CD4-positive, alpha-beta T cell treated with Interleukin-6 for 4 hours (primary cell): Measurements from ENCODE around the gene SYMPK.
"Not testable (repeated sequence)": the region's sequence is repeated elsewhere in the genome, so short reads cannot be mapped to it uniquely, and the experiment has no call there.

Source experiments
- DNase-seq: peaks from one replicate; pipeline ENCODE4 v3.0.0-alpha.2; 2020; ENCODE audit warnings: mixed read lengths

The SYMPK gene

DNA sequence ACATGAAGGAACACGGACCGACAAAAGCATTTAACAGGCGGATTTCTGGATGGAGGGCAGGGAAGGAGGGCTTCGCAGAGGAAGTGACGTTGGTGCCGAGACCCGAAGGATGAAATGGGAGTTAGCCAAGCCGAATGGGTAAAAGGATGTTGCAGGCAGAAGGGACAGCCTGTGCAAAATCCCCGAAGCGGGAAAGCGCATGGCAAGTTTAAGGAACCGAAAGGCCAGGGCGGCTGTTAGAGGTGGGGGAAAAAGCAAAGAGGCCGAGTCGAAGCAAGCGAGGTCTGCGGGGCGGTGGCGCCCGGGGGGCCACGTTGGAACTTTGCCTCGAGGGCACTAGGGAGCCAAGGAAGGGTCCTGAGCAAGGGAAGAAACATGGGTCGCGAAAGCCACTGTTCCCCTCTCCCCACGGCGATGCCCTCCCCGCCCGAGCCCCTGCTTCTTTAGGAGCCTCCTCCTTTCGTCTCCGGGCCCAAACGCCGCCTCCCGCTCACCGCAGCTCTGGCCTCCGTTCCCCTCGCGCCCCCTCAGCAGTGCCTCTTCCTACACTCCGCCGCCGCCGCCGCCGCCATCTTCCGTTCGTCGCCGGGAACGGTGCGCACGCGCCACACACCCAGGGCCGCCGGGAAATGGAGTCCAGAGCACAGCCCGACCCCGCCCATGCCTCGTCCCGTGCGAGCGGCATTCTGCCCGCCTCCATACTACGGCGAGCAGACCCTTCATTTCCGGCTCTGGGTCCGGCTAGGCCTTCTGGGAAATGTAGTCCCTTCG is at the start of gene SYMPK:
Gene SYMPK, minus strand, starts transcription at position 584 of the 771 bp plus-strand sequence. CDS start 8,652 bp downstream, outside the sequence.
- peak; percentile 99 for DNase-seq

DNA sequence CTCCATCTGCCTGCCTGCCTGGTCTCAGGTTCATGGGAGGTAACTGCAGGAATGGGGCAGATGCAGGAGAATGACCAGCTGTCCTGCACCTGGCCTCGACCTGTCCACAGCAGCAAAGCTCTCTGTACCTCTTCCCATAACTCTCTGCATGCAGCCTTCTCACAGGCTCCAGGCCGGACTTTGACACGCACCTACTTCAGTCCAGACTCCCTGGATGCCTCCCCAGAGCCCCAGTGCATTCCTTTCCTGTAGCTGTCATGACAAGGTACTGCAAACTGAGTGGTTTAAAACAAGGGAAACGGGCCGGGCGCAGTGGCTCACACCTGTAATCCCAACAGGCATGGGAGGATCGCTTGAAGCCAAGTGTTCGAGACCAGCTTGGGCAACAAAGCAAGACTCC is 48.3 kb upstream of the SYMPK start:
- DNase-seq = no peak

DNA sequence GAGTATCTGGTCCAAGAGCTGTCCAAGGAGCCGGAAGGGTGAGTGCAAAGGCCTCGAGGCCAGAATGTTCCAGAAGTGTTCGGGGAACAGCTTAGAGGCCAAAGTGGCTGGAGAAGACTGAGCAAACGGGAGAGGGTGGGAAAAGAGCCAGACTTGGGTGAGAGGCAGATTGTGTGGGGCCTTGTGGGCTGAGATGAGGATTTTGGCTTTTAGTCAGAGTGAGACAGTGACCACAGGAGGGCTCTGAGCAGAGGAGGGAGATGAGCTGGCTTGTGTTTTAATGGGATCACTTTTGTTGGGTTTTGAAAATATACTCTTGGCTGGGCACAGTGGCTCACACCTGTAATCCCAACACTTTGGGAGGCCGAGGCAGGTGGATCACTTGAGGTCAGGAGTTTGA is 46.0 kb upstream of the SYMPK start:
- DNase-seq = no peak

DNA sequence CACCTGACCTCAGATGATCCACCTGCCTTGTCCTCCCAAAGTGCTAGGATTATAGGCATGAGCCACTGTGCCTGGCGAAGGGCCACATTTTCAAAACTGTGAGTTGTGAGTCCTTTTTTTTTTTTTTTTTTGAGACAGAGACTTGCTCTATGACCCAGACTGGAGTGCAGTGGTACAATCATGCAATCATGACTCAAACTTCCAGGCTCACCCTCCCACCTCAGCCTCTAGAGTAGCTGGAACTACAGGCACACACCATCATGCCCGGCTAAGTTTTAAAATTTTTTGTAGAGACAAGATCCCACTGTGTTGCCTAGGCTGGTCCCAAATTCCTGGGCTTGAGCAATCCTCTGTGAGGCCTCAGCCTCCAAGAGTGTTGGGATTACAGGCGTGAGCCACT is 43.3 kb upstream of the SYMPK start:
- DNase-seq = no peak

DNA sequence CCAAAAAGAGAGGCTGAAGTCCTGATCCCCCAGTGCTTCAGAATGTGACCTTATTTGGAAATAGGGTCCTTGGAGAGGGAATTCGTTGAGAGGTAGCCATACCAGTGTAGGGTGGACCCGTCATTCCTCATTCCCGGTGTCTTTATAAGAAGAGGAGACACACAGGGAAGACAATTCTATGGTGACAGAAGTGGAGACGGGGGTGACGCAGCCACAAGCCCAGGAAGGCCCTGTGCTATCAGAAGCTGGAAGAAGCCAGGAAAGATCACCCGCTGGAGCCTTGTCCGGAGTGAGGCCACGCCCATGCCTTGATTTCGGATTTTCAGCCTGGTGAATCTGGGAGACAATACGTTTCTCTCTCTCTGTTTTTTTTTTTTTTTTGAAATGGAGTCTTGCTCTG is 42.1 kb upstream of the SYMPK start:
- DNase-seq = no peak

DNA sequence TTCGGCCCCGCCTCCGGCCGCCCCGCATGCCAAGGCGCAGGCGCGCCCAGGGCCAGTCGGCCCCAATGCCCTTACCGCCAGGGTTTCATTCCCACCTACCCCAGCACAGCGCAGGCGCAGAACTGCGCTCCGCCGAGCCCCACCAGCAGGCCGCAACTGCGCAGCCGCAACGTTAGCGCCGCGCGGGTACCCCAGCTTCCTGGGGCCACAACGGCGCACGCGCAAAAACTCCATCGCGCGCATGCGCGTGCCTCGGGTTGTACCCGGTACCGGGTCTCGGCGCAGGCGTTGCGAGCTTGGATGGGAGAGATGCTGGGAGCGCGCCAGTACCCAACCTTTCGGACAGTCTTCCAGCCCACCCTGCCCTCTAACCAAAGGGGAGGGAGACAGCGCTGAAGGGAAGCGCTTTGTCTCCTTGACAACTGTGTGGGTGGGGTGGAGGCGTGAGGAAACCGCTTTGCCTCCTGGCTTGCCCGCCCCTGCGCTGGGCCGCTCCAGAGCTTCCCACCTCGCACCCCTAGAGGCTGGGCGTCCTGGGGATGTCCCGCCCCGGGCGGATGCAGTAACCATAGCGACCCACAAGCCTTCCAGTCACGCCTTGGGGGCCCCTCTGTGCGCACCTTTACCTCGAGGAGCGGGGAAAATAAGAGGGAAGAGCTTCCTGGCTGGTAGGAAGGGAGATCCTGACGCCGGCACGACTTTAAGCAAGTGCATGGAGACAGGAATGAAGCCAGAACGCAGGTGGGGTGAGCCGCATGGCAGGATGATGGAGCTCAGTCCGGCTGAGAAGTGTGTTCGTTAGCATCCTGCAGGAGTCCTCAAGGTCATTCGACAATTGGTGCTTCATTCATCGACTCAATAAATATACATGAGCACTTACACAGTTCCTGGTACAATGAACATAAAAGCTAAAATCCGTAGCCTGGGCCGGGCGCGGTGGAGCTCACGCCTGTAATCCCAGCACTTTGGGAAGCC is 40.0 kb upstream of the SYMPK start:
- DNase-seq = peak; percentile 99

DNA sequence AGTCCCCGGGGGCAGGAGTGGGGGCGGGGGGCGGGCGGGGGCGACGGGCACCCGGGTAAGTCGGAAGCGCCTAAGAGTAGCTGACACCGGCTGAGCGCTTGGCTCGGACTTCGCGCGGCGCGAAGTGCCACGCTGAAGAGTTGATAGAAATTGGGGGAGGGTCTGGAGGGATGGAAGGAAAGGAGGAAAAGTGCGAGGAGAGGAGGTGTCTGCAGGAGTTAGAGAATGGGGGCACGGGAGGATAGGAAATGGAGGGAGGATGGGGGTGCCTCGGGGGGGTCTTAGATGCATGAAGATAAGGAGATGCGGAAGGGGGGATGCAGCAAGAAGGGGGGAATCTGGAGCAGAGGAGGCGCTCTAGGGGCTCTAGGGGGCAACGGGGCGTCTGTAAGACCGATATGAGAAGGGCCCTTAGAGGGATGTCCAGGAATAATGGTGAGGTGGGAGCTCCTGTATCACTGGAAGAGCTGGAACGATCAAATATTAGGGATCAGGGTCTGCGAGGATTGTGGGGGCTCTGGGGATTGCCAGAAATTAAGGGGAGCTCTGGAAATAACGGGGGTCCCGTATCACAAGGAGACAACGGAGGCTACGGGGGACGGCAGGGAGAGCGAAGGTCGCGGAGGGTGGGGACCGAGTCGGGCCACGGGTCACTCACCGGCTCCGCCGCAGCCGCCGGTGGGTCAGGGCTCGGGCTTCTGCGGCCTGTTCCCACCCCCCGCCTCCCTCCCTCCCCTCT is 39.1 kb upstream of the SYMPK start, which contains the start of gene MYPOP:
Gene MYPOP, minus strand, starts transcription at position 702 of the 739 bp plus-strand sequence. CDS start 840 bp downstream, outside the sequence.
- no peak for DNase-seq

DNA sequence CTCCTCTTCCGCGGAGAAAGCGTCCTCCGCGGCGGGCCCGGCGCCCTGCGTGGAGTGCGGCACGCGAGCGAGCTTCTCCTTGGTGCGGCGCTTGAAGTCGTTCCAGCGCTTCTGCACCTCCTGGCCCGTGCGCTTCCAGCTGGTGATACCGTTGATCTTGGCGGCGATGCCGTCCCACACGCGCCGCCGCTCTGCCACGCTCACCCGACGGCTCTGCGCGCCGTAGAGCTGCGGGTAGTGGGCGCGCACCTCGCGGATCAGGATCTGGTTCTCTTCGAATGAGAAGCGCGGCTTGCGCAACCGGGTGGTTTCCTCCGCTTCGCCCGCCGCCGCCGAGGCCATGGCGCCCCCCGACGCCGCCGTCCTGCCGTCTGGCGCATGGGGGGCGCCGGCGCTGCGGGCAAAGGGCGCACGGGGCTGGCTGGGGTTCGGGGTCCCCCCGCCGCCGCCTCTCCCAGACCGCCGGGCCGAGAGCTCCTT is 38.5 kb upstream of the SYMPK start:
- DNase-seq = peak; percentile 31

DNA sequence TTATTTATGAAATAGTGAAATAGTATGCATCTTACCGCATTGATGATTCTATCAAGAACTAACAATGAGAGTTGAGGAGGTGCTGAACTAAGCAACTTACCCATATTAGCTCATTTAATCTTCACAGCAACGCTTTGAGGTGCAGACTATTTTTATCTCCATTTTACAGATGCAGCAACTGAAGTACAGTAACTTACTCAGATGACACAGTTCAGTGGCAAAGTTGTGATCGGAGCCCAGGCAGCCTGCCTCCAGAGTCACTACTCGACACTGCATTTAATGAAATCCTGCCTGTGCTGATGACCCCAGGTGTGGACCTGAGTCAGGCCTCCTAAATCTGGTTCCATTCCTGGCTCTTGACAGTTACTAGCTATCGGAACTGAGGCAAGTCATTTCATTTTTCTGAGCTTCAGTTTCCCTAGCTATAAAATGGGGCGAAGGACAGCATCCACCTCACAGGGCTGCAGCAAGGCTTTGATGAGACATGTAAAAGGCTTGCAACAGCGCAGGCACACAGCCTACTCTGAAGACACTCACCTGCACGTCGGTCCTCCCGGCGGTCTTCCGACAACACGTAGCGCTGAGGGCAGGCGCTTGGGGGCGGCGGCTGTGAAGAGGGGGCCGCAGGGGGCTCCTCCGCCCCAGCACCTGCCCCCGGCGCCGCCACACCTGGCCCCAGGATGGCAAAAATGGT is 37.9 kb upstream of the SYMPK start:
- no peak for DNase-seq

DNA sequence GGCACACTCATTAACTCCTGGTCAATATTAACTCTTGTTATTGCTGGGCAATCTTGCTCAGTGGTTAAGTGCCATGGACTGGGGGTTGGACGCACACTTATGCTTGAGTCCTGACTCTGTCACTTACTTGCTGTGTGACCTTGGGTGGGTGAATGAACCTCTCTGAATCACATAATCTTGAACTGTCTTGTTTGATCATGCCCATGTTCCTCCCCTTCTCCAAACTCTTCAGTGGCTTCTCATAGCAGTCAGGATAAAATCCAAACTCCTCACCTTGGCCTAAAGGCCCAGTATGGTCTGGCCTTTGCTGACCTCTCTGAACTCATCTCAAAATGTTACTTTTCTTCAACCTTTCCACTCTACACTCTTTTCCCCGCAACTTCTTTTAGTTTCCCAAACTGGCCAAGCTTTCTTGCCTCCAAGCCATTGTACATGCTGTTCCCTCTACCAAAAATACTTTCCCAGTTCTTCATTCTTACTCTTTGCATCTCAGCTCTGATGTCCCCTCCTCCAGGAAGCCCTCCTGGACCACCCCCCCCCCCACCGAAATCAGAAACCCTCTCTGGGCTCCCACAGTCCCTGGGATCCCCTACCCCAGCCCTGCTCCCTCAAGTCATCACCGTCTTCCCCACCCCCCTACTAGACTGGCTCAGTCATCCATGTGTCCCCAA is 37.1 kb upstream of the SYMPK start:
- DNase-seq = no peak

DNA sequence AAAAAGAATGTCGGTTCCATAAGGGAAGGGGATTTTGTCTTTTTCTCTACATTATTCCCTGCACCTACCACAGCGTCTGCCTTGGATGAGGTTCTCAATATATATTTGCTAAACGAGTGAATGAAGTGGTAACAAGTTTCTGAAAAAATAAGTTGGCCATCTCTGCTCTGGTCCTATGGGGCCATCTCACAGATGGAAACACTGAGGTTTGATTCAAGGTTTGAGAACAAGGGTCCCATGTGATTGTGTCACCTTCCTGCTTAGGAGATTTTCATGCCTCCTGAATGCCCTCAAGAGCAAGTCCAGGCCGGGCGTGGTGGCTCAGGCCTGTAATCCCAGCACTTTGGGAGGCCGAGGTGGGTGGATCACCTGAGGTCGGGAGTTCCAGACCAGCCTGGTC is 36.3 kb upstream of the SYMPK start:
- no peak for DNase-seq

DNA sequence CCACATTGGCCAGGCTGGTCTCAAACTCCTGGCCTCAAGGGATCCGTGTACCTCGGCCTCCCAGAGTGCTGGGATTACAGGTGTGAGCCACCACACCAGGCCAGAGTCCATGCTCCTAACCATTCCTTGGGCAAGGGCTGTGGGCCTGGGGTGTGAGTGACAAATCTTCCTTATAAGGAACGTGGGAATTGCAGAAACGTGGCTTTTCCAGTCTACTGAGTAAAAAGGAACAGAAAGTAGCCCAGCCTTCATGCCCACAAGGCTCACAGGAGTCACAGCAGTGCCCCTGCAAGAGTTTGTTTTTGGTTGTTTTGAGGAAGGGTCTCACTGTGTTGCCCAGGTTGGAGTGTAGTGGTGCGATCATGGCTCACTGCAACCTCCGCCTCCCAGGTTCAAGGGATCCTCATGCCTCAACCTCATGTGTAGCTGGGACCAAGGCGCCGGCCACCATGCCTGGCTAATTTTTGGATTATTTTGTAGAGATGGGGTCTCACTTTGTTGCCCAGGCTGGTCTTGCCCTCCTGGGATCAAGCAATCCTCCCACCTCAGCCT is 34.4 kb upstream of the SYMPK start:
- no peak for DNase-seq

DNA sequence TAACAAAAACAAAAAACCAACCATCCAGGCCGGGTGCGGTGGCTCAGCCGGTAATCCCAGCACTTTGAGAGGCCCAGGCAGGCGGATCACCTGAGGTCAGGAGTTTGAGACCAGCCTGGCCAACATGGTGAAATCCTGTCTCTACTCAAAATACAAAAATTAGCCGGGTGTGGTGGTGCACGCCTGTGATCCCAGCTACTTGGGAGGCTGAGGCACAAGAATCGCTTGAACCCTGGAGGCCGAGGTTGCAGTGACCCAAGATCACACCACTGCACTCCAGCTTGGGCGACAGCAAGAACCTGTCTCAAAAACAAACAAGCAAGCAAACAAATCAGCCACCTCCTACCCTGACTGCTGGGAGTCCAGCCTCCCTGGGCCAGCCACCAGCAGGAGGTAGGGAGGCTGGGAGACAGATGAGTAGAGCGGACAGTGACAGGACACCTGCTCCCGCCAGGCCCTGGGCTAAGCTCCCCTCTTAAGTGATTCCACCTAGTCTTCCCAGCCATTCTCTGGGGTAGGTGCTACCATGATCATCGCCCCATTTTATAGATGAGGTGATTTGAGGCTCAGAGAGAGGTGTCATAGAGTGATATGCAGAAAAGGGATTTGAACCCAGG is 33.1 kb upstream of the SYMPK start:
- not testable (repeated sequence) for DNase-seq

DNA sequence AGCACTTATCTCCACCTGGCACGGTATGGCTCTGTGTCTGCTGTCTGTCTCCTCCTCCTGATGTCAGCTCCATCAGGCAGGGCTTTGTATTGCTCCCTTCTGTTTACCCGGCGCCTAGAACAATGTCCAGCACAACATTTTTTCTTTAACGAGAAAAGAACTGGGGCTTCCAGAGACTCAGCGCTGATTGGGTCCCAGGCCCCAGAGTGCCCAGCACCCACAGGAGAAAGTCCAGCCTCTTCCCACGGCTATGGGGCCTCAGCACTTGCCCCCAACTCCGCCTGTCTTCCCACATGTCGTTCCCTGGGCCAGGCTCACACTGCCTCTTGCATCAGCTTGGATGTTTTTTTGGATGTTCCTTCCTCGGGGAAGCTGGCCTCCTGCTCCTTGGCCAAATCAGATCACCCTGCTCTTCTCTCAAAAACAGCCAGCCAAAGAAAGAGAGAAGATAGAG is 32.6 kb upstream of the SYMPK start:
- no peak for DNase-seq

DNA sequence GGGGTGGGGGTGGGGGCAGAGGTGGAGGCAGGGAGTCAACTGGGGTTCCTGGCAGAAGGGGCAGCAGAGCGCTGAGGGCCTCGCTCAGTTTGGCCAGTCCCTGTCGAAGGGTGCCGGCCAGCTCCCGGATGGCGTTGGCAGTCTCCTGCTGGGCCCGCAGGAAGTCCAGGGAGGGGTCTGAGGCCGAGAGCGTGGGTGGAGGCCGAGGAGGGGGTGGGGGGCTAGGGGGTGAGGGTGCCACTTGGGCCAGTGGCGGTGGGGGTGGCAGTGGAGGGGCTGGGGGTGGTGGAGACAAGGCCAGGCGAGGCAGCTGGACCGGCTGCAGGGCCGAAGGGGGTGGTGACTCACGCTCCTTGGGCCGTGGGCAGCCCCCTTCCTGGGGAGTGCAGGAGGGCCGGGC is 27.9 kb upstream of the SYMPK start:
- no peak for DNase-seq

DNA sequence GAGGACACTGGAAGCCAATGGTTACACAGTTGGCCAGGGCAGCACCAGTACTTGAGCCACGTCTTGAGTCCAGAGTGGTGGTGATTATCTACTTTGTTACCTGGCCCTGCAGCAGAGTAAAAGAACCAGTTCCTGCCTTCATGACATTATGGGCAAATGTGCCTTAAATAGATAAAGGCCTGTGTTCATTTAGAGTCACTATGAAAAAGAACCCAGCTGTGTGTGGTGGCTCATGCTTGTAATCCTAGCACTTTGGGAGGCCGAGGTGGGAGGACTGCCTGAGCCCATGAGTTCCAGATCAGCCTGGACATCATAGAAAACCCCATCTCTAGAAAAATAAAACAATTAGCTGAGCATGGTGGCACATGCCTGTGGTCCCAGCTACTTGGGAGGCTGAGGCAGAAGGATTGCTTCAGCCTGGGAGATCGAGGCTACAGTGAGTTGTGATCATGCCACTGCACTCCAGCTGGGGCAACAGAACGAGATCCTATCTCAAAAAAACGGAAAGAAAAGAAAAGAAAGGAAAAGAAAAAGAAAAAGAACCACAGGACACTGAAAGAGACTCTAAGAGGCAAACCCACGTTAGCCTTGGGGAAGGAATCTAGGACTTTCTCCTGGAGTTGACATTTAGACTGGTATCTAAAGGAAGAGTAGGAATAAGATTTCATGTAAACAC is 26.4 kb upstream of the SYMPK start:
- DNase-seq = no peak

DNA sequence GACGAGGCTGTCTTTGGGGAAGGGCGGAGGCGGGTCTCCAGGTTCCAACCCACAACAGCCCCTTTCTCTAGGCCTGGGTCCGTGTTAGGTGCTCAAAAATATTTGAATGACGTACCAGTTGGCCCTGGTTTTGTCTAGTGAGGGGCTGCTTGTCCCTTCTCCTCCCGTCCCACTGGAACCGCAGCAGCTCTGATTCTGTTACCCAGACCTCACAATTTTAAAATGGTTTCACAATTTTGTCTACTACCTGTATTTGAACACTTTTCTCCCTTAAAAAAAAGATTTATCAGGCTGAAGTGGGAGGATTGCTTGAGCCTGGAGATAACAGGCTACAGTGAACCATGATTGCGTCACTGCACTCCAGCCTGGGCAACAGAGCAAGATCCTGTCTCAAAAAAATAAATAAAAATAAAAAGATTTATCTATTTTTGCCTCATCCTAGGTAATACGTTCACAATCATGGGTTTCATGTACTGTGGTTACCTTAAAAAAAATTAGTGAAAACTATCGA is 24.3 kb upstream of the SYMPK start:
- DNase-seq = no peak

DNA sequence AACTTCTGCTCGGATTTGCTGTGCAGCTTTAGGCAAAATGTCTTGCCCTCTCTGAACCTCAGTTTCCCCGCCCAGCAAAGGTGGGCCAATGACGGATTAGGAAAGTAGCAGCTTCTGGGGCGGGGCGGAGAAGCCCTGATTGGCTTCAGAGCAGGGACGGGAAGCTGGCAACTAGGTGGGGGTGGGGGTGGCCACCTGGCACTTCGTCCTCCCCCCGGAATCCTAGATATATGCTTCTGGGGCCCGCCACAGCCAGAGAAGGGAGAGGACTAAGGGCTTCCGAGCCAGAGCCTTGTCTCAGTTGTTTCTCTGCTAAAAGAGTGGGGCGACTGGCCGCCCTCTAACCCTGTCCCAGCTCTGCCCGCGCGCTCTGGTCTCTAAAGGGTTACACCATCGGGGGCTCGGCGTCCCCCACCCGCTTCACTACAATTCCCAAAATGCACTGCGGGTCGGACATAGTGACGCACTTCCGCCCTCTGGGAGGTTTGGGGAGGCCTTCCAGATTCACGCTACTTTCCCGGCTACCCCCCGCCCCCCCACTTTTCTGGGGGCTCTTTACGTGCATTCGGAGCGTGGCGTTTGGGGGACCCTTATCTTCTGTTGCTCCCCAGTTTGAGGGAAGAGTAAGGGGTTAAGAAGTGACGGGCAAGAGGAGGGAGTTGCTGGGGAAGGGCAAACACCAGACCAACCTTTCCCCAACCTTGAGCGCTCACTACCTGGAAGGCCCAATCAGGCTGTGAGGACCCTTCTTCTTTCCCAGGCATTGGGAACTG is 23.7 kb upstream of the SYMPK start:
- peak; percentile 90 for DNase-seq
